HG02678 (cell line): Measurements from ENCODE around the gene ALDH4A1.

Source experiments
- ATAC-seq: cut with Tn5 transposase; IDR thresholded peaks from one replicate; pipeline ENCODE4 v1.9.1; 2021; ENCODE audit warnings: mild to moderate bottlenecking, moderate library complexity; ENCODE audit not compliant: unreplicated experiment

The ALDH4A1 gene

DNA sequence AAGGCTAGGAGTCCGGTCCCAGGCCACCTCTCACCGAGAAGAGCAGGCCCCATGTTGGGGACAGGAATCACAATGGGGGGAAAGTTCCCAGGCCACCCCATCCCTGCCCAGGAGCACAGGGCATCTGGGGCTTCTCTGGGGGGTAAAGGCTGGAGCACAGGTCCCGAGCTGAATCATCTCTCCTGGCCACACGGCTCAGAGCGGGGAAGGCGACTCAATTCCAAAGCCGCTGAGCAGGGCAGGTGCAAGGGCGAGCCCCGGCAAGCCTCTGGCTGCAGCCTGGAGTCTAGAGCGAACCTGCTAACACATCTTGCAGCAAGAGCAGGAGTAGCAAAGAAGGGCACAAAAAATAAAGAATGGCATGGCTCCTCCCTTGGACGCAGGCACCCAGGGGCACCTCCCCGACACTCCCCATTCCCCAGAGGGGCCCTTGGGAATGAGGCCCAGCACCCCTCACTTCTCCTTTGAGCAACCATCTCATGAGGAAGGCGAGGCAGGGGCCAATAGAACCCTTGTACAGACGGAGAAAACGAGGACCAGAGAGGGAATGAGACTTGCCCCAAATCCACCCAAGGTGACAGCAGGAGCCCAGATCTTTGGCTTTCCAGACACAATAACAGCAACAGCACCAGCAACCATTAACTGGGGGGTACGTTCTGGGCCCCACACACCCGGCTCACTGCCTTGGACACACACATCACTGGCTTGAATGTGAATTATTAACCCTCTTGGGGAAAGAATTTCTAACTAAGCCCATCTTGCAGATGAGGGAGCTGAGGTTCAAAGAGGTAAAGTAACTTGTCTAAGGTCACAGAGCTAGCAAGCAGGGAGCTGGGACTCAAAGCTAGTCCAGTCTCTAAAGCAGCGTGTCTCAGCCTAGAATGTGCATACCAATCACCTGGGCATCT is 20.7 kb upstream of the ALDH4A1 start:
- ATAC-seq = no peak

DNA sequence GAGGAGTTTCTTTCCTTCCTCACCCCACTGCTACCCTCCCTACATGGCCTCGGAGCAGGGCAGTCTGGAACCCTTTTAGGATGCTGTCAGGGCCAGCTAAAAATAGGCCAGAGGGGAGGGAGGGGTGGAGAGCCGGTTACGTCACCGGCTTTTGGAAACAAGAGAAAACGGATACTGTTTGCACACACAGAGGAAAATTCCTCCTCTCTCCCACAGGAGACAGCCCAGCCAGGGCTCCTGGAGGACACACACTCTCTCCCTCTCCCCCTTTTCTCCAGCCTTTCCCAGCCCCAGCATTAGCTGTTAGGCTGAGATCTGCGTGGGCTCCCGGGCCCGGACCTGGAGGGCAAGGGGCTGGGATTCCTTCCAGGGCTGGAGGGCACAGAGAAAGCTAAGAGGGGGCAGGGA is 20.0 kb upstream of the ALDH4A1 start:
- ATAC-seq = no peak

DNA sequence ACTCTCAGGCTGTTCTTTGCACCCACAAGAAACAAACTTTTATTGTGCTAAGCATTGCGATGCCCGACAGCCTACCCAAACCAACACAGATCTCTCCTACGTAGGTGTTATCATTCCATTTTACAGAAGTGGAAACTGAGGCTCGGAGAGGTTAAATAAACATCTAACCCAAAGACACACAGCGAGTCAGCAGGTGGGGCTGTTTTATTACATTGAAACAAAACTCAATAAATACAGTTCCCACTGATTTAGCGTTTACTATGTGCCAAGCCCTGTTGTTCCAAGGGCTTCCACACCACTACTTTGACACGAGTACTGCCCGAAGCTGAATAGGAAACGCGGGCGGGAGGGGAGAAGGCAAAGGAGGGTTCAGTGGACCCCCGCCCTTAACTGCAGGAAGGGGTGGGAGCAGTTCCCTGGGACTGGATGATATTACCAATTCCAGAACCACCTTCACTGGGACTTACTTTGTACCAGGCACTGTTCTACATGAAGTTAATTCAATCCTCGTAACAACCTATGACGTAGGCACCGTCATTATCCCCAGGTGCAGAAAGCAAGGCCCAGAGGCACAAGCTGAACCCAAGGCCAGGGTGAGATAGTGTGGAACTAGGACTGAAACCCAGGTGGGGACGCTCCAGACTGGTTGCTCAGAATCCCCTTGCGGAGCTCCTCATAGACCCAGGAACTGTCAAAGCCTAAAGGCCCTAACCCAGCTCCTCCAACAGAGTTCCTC is 19.3 kb upstream of the ALDH4A1 start:
- ATAC-seq = no peak

DNA sequence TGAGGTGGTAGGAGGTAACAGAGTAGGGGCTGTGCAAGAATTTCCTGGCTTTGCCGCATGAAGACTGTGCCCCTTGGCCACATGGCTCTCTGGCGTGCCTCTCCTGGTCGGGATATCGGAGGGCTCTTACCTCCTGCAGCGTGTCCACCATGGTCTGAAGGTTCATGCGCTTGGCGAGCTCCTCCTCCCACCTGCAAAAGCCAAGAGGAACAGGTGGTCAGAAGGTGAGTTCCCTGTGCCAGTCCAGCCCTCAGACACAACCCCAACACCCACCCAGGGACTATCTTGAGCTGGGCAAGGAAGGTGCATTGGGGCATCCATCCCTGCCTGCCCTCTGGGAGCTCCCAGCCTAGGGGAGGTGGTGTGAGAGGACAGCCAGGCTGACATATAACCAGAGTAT is 18.6 kb upstream of the ALDH4A1 start:
- no peak for ATAC-seq

DNA sequence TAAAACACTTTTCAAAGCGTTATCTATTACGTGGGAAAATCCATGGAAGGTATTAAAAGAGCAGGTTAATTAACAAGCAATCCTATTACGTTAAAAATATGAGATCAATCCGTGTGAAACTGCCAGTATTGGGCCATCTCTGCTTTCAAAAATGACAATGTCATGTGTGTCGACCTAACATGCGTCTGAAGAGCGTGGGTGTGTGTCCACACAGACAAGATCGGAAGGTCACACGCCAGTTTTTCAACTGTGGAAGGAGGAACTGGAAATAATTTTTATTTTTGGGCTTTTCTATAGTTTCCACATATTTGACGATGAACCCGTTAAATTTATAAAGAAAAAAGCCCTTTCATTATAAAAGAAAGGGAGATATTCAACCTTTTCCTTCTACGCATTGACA is 17.6 kb upstream of the ALDH4A1 start:
- no peak for ATAC-seq

DNA sequence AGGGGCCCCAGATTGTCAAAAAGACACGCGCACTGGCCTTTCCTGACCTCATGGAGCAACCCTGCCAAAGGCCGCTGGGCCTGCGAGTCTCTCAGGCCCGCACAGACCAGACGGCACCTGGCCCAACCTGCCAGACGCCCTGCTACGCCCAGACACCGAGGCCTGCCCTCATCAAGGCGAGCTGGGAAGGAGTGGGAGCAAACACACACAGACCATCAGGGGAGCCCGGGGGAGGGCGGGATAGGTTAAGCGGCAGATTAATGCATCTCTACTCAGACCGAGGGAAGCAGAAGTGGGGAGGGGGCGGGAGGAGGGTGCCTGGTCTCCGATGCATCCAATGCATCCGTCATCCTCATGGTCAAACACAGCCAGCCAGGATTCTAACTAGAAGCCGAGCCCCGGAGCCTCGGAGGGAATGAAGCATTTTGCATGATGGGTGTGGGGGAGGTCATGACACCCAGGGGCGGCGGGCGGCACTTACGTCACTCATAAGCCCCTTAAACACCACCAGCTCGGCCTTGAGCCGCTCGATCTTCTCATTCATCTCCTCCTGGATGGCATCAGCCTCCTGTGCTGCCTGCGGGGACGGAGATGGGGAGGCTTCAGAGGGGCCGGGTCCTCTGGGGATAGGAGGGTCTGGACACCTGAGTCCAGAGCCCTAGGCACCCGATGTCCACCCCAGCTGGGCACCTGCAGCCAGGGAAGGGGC is 17.0 kb upstream of the ALDH4A1 start:
- no peak for ATAC-seq

DNA sequence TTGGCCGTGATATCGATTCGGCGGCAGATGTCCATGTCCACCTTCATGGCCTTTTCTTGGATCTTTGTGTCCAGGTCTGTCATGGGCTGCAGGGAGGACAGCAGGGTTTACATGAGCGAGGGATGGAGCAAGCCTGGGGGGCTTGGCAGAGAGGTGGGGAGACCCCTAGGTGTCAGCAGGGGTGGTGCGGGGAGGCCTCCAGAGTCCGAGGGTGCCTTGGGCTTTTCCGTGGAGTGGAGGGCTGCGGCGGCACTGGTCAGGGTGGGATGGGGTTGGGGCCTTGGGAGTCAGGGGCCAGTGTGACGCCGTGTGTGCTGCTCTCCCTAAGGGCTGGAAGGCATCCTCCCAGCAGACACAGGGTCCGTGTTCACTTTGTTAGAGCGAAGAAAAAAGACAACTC is 16.1 kb upstream of the ALDH4A1 start:
- ATAC-seq = no peak

DNA sequence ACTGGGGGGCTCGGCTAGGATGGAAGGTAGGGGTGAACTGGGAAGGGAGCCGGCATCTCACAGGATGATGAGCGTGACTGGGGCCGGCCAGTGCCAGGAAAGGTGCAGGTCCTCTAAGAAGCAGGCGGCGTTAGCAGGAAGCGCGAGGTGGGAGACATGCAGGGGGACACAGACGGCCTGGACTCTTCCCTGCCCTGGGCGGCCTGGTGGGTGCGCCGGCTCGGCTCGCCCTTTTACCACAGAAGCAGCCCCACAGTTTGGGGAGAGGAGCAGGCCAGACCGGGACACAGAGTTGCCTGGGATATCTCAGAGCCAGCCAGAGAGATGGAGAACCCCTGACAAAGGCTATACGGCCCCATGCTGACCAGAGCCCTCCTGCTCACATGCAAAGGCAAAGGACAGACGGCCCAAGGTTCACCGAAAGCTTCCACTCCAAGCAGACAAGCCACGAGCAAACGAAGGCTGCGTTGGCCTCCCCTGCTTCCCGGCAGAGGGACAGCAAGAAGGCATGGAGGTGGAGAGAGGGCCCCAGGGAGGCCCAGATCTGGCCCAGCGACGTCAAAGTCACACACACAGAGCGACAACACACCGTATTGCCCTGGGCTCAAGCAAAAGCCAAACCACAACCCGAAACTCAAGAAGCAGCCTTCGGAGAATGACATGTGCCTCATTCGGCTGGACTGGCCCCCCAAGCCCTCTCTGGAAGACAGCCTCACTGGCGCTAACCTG is 14.9 kb upstream of the ALDH4A1 start:
- ATAC-seq = no peak

DNA sequence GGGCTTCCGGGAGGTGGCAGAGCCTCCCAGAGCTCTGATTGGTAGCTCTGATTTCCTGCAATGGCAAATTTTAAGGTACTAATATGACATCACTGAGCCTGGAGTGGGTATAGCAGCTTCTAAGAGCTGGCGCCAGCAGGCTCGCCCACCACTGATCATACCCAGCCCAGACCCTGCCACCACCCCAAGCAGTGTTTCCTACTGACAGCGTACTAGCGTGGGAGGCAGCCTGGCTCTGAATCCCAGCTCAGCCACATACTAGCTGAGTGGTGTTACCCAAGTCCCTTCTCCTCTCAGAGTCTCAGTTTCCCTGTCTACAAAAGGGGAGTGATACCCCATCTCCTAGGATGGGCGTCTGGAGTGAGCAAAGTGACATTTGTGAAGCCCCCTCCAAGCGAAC is 13.0 kb upstream of the ALDH4A1 start:
- no peak for ATAC-seq

DNA sequence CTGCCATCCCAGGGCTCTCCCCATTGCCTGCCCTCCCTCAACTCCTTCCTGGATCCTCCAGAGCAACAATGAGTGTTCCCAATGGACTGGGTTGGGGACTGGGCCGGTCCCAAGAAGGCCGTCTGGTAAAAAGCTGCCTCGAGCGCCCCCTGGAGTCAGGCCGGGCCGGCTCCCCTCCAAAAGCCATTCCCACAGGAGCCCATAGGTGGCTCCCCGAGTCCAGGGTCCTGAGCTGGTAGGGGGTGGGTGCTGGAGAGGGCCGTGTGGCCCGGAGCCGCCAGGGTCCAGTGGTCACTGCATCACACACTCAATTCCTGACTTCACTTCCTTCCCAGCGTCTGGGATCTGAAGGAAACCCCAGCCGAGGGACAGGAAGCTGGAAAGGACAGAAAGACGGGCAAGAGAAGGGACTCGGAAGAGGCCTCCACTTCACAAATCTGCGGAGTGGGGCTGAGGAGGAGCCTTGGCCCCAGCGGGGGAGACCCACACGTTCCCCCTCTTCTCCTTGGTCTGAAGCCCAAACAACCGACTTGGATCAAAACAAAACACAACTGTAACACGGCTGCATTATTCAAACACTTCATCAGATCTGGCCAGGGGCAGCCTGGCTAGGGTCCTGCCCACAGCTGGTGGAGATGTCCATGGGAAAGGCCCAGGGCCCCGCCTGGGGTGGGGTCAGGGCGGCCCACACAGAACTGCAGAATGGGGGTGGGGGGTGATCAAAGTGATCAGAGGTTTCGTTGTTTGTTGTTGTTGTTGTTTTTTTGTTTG is 10.9 kb upstream of the ALDH4A1 start:
- ATAC-seq = no peak

DNA sequence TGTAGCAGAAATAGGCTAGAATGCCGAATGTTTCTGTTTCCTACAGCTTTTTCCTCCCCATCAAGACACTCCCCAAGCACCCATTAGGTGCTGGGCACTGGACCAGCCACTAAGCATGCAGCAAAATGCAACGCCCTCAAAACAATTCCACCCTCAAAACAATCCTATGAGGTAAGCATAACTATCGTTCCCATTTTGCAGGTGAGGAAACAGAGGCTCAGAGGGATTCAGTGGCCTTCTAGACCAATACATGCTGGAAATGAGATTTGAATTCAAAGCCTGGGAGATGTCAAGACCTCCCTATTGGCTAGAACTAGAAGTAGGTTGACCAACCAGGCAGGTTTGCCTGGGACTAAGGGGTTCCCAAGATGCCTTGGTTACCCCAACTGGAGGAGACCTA is 10.2 kb upstream of the ALDH4A1 start:
- ATAC-seq = no peak

DNA sequence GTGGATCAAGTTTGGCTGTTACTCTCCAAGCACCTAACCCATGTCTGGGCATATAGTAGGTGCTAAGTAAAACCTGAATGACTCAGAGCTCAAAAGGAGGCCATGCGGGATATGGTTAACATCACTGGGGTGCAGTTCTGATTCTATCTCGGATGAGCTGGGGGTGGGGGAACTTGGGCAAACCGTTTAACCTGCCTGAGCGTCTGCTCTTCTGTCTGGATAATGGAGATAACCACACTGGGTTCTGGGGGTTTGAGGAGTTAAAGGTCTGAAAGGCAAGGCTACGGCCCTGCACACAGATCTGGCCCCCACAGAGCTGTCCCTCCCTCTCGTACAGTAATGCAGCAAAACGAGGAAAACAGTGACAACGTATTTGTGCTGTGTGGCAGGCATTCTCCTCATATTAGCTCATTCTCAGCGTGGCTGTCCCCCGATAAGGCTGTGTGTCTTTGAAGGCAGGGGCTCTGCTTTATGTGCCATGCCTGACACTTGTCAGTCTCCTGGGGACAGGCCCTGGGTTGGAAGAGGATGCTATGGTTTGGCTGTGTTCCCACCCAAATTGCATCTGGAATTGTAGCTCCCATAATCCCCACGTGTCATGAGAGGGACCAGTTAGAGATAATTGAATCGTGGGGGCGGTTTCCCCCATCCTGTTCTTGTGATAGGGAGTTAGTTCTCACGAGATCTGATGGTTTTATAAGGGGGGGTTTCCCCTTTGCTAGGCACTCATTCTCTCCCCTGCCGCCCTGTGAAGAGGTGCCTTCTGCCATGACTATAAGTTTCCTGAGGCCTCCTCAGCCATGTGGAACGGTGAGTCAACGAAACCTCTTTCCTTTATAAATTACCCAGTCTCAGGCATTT is 6.8 kb upstream of the ALDH4A1 start:
- ATAC-seq = no peak

DNA sequence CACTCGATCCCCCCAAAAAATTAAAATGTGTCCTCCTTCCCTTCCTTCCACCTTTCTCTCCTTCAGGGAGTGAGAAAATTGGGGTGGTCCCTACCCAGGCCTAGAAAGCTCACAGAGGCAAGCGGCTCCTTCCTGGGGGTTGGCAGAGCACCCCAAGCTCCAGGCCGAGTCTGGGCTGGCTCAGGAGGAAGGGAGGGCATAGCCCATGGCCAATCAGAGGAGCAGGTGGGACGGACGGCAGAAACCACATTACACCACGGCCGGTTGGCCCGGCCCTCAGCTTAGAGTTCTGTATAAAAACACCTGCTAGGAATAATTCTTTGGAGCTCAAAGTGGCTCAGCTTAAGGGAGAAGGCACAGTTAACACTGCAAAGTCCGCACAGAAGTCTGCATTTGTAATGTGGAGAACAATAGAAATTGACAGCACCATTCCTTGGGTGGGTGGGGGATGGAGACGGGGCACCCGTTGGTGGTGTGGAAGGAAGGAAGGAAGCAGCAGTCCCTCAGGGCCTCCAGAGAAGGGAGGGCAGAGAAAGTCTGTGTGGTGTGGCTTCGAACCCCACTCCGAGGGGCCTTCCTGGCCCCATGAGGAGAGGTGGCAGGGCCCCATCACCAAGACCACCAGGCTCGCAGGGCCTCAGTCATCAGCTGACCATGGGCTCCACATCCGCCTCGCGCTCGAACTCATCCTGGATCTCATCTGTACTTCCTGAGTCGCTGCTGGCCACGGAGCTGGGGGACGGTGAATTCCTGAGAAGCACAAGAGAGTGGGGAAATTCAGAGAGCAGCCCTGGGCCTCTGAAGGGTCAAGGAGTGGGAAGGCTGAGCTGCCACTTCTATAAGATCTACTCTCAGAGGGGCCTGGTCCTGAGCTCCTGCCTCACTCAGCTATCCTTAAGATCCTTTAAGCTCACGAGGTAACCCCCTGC is 5.8 kb upstream of the ALDH4A1 start:
- ATAC-seq = no peak

DNA sequence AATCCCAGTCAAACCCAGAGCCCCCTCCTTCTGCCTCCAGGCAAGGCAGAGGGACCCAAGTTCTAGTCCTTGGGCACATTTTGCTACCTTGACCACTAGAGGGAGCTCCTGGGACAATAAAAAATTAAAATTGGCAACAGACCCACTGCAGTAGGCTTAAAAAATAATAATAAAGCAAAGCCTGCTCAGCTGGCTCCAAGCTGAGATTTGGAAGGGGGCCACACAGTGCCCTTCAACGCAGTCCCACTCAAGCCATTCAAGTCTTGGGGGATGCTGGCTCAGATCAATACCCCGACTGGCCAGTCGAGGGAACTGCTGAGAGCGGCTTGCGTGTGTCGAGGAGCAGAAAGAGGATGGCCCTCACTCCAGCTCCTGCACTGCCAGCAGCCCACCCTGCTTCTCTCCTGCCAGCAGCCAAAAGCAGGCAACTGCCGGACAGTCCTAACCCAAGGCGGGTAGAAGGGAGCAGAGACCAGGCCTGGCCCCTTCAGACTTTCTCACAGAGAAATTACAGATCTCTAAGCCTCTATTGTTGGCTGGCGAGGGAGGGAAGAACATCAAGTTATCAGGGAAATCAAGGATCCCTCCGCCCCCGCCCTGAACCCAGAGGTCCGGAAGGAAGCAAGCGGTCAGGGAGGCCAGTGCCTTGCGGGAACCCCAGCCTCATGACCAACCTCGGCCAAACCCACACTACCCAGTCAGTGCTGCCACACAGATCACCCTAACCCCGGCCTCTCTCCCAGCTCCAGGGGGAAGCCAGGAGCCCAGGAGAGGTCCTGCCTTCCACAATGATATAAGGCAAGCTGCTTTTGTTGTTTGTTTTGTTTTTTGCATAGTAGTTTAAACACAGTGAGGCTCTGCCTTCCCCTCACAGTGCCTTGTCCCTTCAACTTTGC is 4.9 kb upstream of the ALDH4A1 start:
- ATAC-seq = no peak

DNA sequence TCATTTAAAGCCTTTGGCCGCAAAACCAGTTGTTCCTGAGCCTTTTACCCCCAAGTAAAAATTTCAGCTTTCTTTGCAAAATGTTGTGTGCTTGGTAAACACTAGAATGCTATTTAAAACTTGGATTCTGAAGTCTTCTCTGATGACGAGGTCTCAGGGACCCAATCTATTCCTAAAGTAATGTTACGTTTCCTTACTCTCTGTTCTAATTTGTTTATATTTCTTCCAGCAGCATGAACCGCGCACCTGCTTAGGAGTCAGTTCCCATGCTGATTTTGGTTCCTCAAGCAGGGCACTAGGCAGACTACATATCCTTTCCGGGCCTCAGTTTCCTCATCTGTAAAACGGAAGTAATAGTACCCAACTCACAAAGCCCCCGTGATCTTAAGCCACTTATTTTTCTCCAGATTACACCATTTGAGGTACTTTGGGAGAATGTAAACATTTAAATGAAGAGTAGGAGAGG is 969 bp upstream of the ALDH4A1 start:
- no peak for ATAC-seq

DNA sequence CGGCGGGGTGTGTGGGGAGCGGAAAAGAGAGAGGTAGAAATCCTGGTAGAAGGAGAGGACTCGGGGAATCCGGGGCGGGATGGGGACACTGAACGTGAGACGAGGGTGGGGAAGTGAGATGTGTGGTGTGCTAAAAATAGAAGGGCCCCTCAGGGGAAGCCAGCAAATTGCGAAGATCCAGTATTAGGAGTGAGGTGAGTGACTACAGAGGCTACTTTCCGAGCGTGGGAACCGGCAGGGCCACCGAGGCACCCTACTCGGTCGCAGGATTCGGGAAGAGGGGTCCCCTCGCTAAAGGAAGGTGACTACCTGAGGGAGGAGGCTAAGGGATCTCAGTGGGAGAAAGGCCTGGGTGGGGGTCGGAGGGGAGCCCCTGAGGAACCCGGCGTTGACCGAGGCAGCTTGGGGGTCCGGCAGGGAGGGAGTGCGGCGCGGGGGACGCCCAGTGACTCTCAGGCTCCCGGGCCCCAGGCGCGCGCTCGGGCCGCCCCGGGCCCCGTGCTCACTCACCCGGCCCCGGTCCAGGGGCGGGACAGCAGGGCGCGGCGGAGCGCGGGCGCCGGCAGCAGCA is 318 bp downstream of the ALDH4A1 start:
- no peak for ATAC-seq
